Activated CD4-positive, alpha-beta T cell treated with anti-CD3 and anti-CD28 coated beads, Interleukin-2, amount 50 U/mL, for 1 hour (primary cell): Measurements from ENCODE around the gene ABCA3.

ENCODE experiments used
- DNase-seq: peaks from one replicate; pipeline ENCODE4 v3.0.0-alpha.2; 2020

ABCA3 gene

GRCh38 chr16:2308089-2308962, 32.2 kb downstream of the ABCA3 start:
- DNase-seq, result no peak

GRCh38 chr16:2299915-2300192, 40.7 kb downstream of the ABCA3 start:
- no peak for DNase-seq

- no peak for DNase-seq
These were observed 41.2 kb downstream of the ABCA3 start for GRCh38 chr16:2299121-2299914.

- DNase-seq, result no peak
These were observed 41.9 kb downstream of the ABCA3 start for GRCh38 chr16:2298621-2299020.

DNA sequence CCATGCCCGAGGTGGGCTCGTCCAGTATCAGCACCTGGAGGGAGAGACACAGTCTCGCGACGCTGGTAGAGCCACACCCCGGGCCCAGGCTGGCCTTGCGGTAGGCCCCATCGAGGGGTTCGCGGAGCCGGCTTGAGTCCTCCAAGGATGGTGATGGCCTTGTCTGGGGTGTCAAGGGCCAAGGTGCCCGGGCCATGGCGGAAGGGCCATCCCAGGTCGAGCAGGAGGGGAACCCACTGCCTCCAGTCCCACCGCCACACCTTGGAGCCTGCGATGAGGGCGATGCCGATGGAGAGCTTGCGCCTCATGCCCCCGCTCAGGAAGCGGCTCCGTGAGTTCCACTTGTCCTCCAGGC, 43.0 kb downstream of the ABCA3 start:
- DNase-seq, result no peak

GRCh38 chr16:2296661-2297505, 43.6 kb downstream of the ABCA3 start:
- no peak for DNase-seq

GRCh38 chr16:2295056-2295798, 45.3 kb downstream of the ABCA3 start:
- no peak for DNase-seq

DNA sequence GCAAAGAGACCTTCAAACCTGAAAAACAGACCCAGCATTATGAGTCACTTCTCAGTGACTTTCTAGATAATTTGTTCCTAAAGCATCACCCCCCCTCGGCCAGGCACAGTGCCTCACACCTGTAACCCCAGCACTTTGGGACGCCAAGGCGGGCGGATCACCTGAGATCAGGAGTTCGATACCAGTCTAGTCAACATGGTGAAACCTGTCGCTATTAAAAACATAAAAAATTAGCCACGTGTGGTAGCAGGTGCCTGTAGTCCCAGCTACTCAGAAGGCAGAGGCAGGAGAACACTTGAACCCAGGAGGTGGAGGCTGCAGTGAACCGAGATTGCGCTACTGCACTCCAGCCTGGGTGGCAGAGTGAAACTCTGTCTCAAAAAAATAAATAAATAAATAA, 48.3 kb downstream of the ABCA3 start:
- no peak for DNase-seq

GRCh38 chr16:2289282-2289681, 51.2 kb downstream of the ABCA3 start:
- no peak for DNase-seq

- DNase-seq, result no peak
These were observed 51.8 kb downstream of the ABCA3 start for GRCh38 chr16:2288726-2289125.

GRCh38 chr16:2287916-2288547, 52.5 kb downstream of the ABCA3 start:
- no peak for DNase-seq

DNA sequence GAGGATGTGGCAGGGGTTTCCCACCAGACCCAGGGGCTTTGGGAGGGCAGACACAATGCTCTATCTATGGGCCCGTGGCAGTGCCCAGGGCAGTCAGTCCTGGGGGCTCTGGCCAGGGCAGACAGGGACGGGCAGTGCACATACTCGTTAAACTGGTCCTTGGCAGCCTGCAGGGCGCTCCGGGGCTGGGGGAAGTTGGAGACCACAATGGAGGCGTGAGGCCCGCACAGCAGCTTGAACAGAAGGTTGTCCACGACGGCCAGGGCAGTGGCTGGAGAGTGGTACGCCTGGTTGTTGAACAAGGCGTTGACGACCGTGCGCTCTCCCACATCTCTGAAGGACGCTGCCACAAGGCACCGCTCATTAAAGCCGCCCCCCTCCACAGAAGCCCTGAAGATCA, 54.0 kb downstream of the ABCA3 start:
- DNase-seq, result no peak

DNA sequence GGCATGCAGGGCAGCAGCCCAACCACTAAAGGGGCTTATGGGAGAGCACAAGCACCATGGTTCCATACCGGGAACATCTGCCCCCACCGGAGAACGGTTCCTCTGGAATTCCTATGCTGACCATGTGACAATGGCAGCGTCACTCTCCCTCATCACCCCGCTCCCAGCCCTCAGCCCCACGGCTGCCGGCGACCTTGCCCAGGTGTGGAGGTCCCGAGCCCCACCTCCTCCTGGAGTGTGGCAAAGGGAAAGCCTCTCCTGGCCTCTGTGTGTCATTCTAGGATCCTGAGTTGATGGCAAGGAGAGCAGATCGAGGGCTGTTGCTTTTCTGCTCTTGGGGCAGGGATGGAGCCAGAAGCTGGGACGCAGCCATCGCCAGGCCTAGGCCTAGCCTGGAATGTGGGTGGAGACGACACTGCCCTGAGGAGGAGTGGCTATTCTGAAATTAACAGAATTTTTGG, 54.8 kb downstream of the ABCA3 start:
- DNase-seq, result no peak

DNA sequence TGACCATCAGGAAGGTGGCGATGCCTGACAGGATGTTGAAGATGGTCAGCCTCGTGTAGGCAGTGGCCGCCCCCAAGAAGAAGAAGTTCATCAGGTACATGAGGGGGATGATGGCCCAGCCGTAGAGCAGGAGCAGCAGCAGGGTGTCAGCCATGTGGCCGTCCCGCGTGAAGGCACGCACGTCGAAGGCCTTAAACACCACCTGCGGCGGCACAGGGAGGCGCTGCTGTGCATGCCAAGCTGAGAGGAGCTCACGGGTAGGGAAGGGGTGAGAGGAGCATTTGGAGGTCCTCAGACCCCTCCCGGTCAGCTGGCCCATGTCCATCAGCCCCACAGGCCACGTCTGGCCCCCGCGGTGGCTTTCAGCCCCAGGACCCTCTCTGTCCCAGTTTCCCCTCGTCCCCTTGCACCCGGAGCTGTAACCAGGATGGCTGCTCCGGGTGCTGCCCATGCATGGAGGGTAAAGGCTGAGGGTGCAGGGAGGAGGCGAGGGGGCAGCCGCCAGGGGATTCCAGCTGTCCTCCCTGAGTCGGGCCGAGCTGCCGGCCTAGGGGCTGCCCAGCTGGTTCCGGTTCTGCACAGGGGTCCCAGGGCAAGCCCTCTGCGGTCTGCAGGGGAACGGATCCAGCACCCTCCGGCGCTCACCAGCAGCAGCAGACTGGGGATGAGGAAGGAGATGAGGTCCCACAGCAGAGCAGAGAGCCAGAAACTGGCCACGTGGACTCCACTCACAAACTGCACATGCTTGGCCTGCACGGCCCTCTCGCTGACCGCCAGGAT, 55.5 kb downstream of the ABCA3 start:
- no peak for DNase-seq

- DNase-seq, result no peak
These were observed 56.3 kb downstream of the ABCA3 start for GRCh38 chr16:2284001-2284770.

DNA sequence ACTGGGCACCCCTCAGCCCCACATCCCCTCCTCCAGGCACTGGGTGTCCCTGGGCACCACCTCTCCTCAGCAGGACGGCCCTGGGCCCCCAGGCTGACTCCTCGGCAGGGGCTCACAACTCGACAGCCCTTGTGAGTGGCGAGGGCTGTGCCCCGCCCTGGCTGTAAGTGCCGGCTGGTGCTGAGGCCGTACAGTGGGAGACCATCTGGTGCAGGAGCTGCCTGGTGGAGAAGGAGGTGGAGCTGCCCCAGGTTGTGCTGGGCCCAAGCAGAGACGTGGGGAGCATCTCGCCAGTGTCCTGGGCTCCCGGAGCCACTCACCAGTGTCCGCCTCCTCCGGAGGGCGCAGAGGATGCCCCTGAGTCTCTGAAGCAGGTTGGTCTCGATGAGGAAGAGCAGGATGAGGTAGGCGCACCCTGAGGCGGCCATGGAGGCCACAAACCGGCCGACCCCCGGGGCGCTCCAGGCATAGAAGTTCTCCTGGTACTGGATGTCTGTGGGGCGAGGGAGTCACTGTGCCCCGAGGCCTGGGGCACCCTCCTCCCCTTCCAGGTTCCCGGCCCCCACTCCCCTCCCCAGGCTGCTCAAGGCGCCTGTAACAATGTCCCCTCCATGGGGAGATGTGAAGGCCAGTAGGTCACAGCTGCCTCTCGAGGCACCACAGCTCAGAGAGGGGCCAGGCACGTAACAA, 57.5 kb downstream of the ABCA3 start:
- no peak for DNase-seq

DNA sequence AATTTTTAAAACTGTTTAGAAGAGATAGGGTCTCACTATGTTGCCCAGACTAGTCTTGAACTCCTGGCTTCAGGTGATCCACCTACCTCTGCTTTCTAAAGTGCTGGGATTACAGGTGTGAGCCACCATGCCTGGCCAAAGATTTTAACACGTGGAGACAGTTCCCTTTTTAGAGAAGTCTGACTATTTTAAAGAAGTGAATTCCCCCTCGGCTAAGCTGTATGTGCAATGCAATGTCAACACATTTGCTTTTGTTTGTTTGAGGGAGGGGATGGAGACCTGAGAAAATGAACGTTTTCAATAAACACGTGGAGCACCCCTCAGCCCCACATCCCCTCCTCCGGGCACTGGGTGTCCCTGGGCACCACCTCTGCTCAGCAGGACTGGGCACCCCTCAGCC, 58.3 kb downstream of the ABCA3 start:
- no peak for DNase-seq

GRCh38 chr16:2280981-2281542, 59.5 kb downstream of the ABCA3 start:
- DNase-seq, result no peak

- no peak for DNase-seq
These were observed 60.1 kb downstream of the ABCA3 start for GRCh38 chr16:2280461-2280860.
